Measurements from ENCODE around the gene DNAJC13. TPM values are rescaled to one million over a fixed set of nuclear protein-coding genes. Genes with fewer than 3 reads are reported as not detected.

DNAJC13 gene
- total and polyA plus RNA-seq, 2 donors (not counting 1 experiment from before 2014, with no cell fraction given), result 9.7 to 51.1 TPM

- Histone ChIP-seq H3K9me3 (ENCODE audit: control extremely low read depth in 1 of 3, control insufficient read depth in 2 of 3, insufficient read depth in 1 of 3, low read length in 2 of 3) (no peaks in the 10 kb centered on the region), H3K27ac (ENCODE audit: low read length in 2 of 2) (no peak overlapping the region), H3K9ac (ENCODE audit: low read length) (no peak overlapping the region), H3K4me3 (ENCODE audit: control extremely low read depth in 1 of 5, extremely low read depth in 1 of 5, insufficient read depth in 1 of 5, low read depth in 2 of 5, low read length in 4 of 5) (no peak overlapping the region), H3K79me2 (ENCODE audit: control insufficient read depth, insufficient read depth, low read length) (no peaks in the 10 kb centered on the region), H3K4me1 (ENCODE audit: control insufficient read depth in 2 of 2, insufficient read depth in 2 of 2, low read length in 2 of 2) (no peaks in the 10 kb centered on the region), H2AFZ (ENCODE audit: insufficient read depth, low read depth, low read length, poor library complexity, severe bottlenecking) (no peak overlapping the region), H3K27me3 (replicated peaks in 1 of 4; ENCODE audit: control extremely low read depth in 1 of 4, control insufficient read depth in 3 of 4, insufficient read depth in 4 of 4, low read length in 3 of 4) (no peaks in the 10 kb centered on the region), H3K4me2 (replicated peaks; ENCODE audit: low read depth, low read length, poor library complexity, severe bottlenecking) (no peak overlapping the region), H3K36me3 (replicated peaks in 1 of 2; ENCODE audit: control extremely low read depth in 1 of 2, control insufficient read depth in 1 of 2, extremely low read depth in 1 of 2, insufficient read depth in 2 of 2, low read length in 1 of 2) (peaks cover 13 to 26% of the 10 kb centered on the region in 2 experiments), H4K20me1 (ENCODE audit: control insufficient read depth, insufficient read depth, low read length, poor library complexity, severe bottlenecking) (no peaks in the 10 kb centered on the region)
- no peak overlapping the region for H3K4me3 Mint-ChIP-seq
- TF ChIP-seq CTCF (IDR thresholded peaks at IDR 0.05) (no peak), EZH2 (IDR thresholded peaks at IDR 0.05; ENCODE audit: borderline replicate concordance, insufficient read depth, low read depth, low read length, poor library complexity, severe bottlenecking) (no peak)
- ChIA-PET POLR2A (no interaction called here), CTCF (no interaction called here)
- H3K9me3 Mint-ChIP-seq (ENCODE audit: insufficient read depth), result no peaks in the 10 kb centered on the region
- ATAC-seq (ENCODE audit: low read depth) (no peak), DNase-seq (no peak)
- WGBS (ENCODE audit: insufficient coverage), result 90% methylated on average over 2 of the region's 2 CpGs
- H3K4me1 Mint-ChIP-seq, result no peaks in the 10 kb centered on the region
- H3K27me3 Mint-ChIP-seq, result no peaks in the 10 kb centered on the region
- intact Hi-C loops (cut with micrococcal nuclease), result no loop called here
- H3K27ac Mint-ChIP-seq, result no peak overlapping the region
These were observed 126.8 kb downstream of the DNAJC13 start for GRCh38 chr3:132544130-132544529.

GRCh38 chr3:132545471-132545870 lies 128.2 kb downstream of the DNAJC13 start:
- H3K36me3 ChIP-seq (replicated peaks in 1 of 2; ENCODE audit: control extremely low read depth in 1 of 2, control insufficient read depth in 1 of 2, extremely low read depth in 1 of 2, insufficient read depth in 2 of 2, low read length in 1 of 2), result peaks cover 3 to 13% of the 10 kb centered on the region in 2 experiments
- ChIA-PET CTCF (interaction anchor here (0.7 to 4.3 kb wide), 6 partner anchors 9 to 745 kb away, joined by 3 to 17 read pairs (median 4); no protein-coding TSS in a partner anchor), POLR2A (no interaction called here)
- no peak overlapping the region for H3K27ac ChIP-seq (ENCODE audit: low read length in 2 of 2)
- H3K4me1 ChIP-seq (ENCODE audit: control insufficient read depth in 2 of 2, insufficient read depth in 2 of 2, low read length in 2 of 2), result peaks cover 0 to 7% of the 10 kb centered on the region in 2 donors
- no peaks in the 10 kb centered on the region for H3K9me3 Mint-ChIP-seq (ENCODE audit: insufficient read depth)
- H3K27me3 Mint-ChIP-seq, result no peaks in the 10 kb centered on the region
- H3K9ac ChIP-seq (ENCODE audit: low read length), result no peak overlapping the region
- H3K9me3 ChIP-seq (ENCODE audit: control extremely low read depth in 1 of 3, control insufficient read depth in 2 of 3, insufficient read depth in 1 of 3, low read length in 2 of 3), result no peaks in the 10 kb centered on the region
- ATAC-seq (ENCODE audit: low read depth) (no peak), DNase-seq (no peak)
- no peaks in the 10 kb centered on the region for H4K20me1 ChIP-seq (ENCODE audit: control insufficient read depth, insufficient read depth, low read length, poor library complexity, severe bottlenecking)
- H3K4me2 ChIP-seq (replicated peaks; ENCODE audit: low read depth, low read length, poor library complexity, severe bottlenecking), result no peak overlapping the region
- TF ChIP-seq EZH2 (IDR thresholded peaks at IDR 0.05; ENCODE audit: borderline replicate concordance, insufficient read depth, low read depth, low read length, poor library complexity, severe bottlenecking) (no peak), CTCF (IDR thresholded peaks at IDR 0.05) (no peak)
- no peak overlapping the region for H3K4me3 Mint-ChIP-seq
- H3K4me1 Mint-ChIP-seq, result peaks cover 7% of the 10 kb centered on the region
- no peaks in the 10 kb centered on the region for H3K27me3 ChIP-seq (replicated peaks in 1 of 4; ENCODE audit: control extremely low read depth in 1 of 4, control insufficient read depth in 3 of 4, insufficient read depth in 4 of 4, low read length in 3 of 4)
- no peaks in the 10 kb centered on the region for H3K79me2 ChIP-seq (ENCODE audit: control insufficient read depth, insufficient read depth, low read length)
- H3K4me3 ChIP-seq (ENCODE audit: control extremely low read depth in 1 of 5, extremely low read depth in 1 of 5, insufficient read depth in 1 of 5, low read depth in 2 of 5, low read length in 4 of 5), result no peak overlapping the region
- no CpG with 5 or more reads among the region's 3 CpGs for WGBS (ENCODE audit: insufficient coverage)
- H2AFZ ChIP-seq (ENCODE audit: insufficient read depth, low read depth, low read length, poor library complexity, severe bottlenecking), result no peak overlapping the region
- intact Hi-C loops (cut with micrococcal nuclease), result no loop called here
- no peak overlapping the region for H3K27ac Mint-ChIP-seq
